CD8-positive, alpha-beta memory T cell (primary cell): ENCODE data around the gene SIRT7. TPM values are rescaled to one million over a fixed set of nuclear protein-coding genes. Genes with fewer than 3 reads are reported as not detected.

Source experiments
- CTCF ChIA-PET: fragments of 350-600 bp; sonication (Branson Sonifier 250); formaldehyde crosslinking; loops from one replicate; lab custom pipeline; 2021; ENCODE audit warnings: antibody characterized with exemption; lab: Charles Lee
- POLR2A ChIA-PET: fragments of 350-600 bp; sonication (Branson Sonifier 250); formaldehyde crosslinking; loops from one replicate; lab custom pipeline; 2021; ENCODE audit warnings: antibody characterized with exemption; lab: Charles Lee
- DNase-seq, 5 donors: peaks; one replicate each; pipeline versions ENCODE4 v3.0.0 to v3.0.0-alpha.2; 2020 to 2022; ENCODE audit warnings: mixed read lengths in 1 of 5
- H3K27ac ChIP-seq: one replicate; pipeline ENCODE4 v1.7.0; 2013; ENCODE audit warnings: low read depth, mild to moderate bottlenecking, low read length, moderate library complexity
- H3K27me3 ChIP-seq: 2 replicates; pipeline ENCODE4 v1.7.0; 2013; ENCODE audit warnings: low read length, mild to moderate bottlenecking; ENCODE audit not compliant: insufficient read depth, poor library complexity, severe bottlenecking
- H3K36me3 ChIP-seq: 2 replicates; pipeline ENCODE4 v1.7.0; 2013; ENCODE audit warnings: mild to moderate bottlenecking, low read length, moderate library complexity; ENCODE audit not compliant: insufficient read depth
- H3K4me1 ChIP-seq: 2 replicates; pipeline ENCODE4 v1.7.0; 2013; ENCODE audit warnings: mild to moderate bottlenecking, low read length, moderate library complexity; ENCODE audit not compliant: insufficient read depth
- H3K4me3 ChIP-seq: 2 replicates; pipeline ENCODE4 v1.7.0; 2013; ENCODE audit warnings: mild to moderate bottlenecking, low read length
- H3K9me3 ChIP-seq: 2 replicates; pipeline ENCODE4 v1.7.0; 2013; ENCODE audit warnings: mild to moderate bottlenecking, low read length
- H3K27ac Mint-ChIP-seq, 8 donors: one replicate each; pipeline ENCODE4 v1.8.0; 2020 to 2021; ENCODE audit warnings: mixed read lengths in 8 of 8, mild to moderate bottlenecking in 6 of 8, inconsistent platforms in 3 of 8, moderate library complexity in 3 of 8
- H3K27me3 Mint-ChIP-seq, 2 donors: one replicate each; pipeline ENCODE4 v1.8.0; 2020 to 2021; ENCODE audit warnings: mixed read lengths in 2 of 2, mild to moderate bottlenecking in 1 of 2, moderate library complexity in 1 of 2
- H3K36me3 Mint-ChIP-seq, 3 donors: one replicate each; pipeline ENCODE4 v1.8.0; 2020 to 2021; ENCODE audit warnings: mixed read lengths in 3 of 3, inconsistent platforms in 1 of 3, mild to moderate bottlenecking in 1 of 3
- H3K4me1 Mint-ChIP-seq, 3 donors: one replicate each; pipeline ENCODE4 v1.8.0; 2020 to 2021; ENCODE audit warnings: mixed read lengths in 3 of 3, inconsistent platforms in 1 of 3, mild to moderate bottlenecking in 1 of 3
- H3K4me3 Mint-ChIP-seq, 7 donors: one replicate each; pipeline ENCODE4 v1.8.0; 2020 to 2021; ENCODE audit warnings: mixed read lengths in 7 of 7, mild to moderate bottlenecking in 6 of 7, moderate library complexity in 4 of 7, inconsistent platforms in 2 of 7
- H3K9me3 Mint-ChIP-seq, 5 donors: one replicate each; pipeline ENCODE4 v1.8.0; 2020 to 2022; ENCODE audit warnings: mixed read lengths in 5 of 5, mild to moderate bottlenecking in 3 of 5, moderate library complexity in 2 of 5, inconsistent platforms in 1 of 5
- polyA plus RNA-seq: library from polyadenylated mRNA; unstranded; fragments of 300-500 nt; fragmentation: Illumina TruSeq; gene quantifications from one replicate; pipeline ENCODE4 v1.2.3, GENCODE V29; 2021
- total RNA-seq, 2 experiments: library from RNA; stranded (reverse); gene quantifications; one replicate each; pipeline ENCODE4 v1.2.3, GENCODE V29; 2021

SIRT7 gene
- total and polyA plus RNA-seq, 3 experiments from 2014 or later: 40.1 to 41.7 (median 41.4) TPM

DNA sequence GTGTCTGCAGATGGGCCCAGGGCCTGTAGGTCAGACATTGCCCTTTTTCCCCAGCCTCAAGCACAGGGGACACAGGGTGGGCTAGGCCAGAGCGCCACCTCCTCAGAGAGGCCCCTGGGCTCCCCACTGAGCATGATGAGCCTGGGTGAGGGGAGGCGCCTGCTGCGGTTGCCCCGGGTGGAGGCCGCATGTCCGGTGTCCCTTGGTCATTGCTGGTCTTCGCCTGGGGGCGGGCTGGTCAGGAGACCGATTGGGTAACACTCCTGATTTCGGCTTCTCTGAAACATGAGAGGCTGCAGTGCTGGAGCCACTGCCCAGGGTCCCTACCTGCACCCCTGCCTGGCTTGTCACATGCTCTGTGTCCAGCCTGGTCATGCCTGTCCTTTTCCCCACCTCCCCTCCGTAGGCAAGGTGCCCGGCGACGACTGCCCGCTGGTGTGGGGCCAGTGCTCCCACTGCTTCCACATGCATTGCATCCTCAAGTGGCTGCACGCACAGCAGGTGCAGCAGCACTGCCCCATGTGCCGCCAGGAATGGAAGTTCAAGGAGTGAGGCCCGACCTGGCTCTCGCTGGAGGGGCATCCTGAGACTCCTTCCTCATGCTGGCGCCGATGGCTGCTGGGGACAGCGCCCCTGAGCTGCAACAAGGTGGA is 18.3 kb downstream of the SIRT7 start:
- no peak overlapping the region for H3K4me3 ChIP-seq
- H3K36me3 Mint-ChIP-seq: peaks cover 0 to 49% (median 8%) of the 10 kb centered on the region in 3 donors
- H3K4me3 Mint-ChIP-seq: no peak overlapping the region
- DNase-seq: no peak
- CTCF ChIA-PET: no interaction called here
- H3K4me1 ChIP-seq: no peaks in the 10 kb centered on the region
- H3K27me3 Mint-ChIP-seq: peaks cover 8 to 12% of the 10 kb centered on the region in 2 donors
- peak overlapping the region in 1 of 8 donors; percentile 25 for H3K27ac Mint-ChIP-seq
- H3K9me3 ChIP-seq: no peaks in the 10 kb centered on the region
- peaks cover 4 to 7% (median 6%) of the 10 kb centered on the region in 3 donors for H3K4me1 Mint-ChIP-seq
- peaks cover 7% of the 10 kb centered on the region for H3K27me3 ChIP-seq
- POLR2A ChIA-PET: no interaction called here
- H3K27ac ChIP-seq: no peak overlapping the region
- H3K9me3 Mint-ChIP-seq: no peaks in the 10 kb centered on the region
- H3K36me3 ChIP-seq: no peaks in the 10 kb centered on the region

DNA sequence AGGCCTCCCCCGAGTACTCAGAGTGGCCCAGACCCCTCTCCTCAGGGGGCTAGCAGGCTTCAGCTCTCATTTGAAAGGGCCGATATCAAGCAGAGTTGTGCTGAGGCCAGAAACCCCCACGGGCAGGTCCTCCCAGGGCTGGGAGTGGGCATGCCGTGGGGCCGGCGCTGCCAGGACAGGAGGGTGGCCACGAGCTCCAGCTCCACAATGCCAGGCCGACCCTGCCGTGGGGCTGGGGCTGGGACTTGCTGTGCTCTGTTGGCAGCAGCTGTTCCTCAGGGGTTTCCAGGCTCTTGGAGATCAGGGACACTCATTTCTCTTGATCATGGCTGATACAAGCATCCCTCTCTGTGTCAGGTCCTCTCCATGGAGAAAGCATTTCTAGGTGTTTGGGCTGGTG is 19.1 kb downstream of the SIRT7 start:
- Histone ChIP-seq H3K4me3 (no peak overlapping the region), H3K27ac (no peak overlapping the region), H3K4me1 (no peaks in the 10 kb centered on the region), H3K27me3 (peaks cover 7% of the 10 kb centered on the region), H3K36me3 (no peaks in the 10 kb centered on the region), H3K9me3 (no peaks in the 10 kb centered on the region)
- Mint-ChIP-seq H3K4me1 (peaks cover 4 to 7% (median 6%) of the 10 kb centered on the region in 3 donors), H3K4me3 (no peak overlapping the region), H3K27me3 (peaks cover 8 to 12% of the 10 kb centered on the region in 2 donors), H3K36me3 (peaks cover 0 to 50% (median 8%) of the 10 kb centered on the region in 3 donors), H3K9me3 (no peaks in the 10 kb centered on the region), H3K27ac (no peak overlapping the region)
- ChIA-PET POLR2A (no interaction called here), CTCF (no interaction called here)
- DNase-seq: no peak

DNA sequence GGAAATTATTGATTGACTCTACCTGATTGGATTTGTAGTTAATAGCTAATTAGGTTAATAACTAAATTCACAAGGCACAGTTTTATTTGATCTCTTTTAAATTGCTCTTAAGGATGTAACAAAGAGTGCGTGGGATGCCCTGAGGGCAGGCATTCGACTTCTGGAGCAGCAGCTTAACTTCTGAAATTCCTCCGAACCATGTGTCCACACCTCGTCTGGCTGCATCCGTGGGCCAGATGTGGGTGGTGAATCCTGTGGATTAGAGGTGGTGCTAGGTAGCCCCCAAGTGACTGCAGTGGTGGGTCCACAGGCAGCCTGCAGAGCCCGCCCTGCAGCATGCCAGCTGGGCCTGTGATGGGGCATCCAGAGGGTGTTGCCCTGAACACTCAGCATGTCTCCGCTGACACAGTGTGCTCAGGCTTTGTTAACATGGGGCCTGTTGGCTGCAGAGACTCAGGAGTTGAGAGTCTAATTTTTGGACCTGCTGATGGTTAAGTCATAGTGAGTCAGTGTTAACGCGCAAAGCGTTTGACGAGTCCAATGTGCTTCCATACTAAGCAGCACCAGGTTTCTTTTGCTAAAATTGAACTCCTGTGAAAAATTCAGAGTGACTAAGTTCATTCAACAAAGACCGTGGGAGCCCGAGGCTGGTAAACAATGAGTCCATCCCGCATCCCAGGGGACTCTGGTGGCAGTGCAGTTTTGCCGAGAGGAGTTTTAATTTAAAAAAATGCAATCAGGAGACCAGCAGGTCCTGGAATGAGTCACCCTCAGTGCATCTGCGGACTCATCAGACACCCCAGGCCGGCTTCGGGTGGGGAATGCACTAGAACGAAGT is 19.7 kb downstream of the SIRT7 start:
- Mint-ChIP-seq H3K36me3 (peaks cover 0 to 50% (median 8%) of the 10 kb centered on the region in 3 donors), H3K4me1 (peaks cover 4 to 7% (median 6%) of the 10 kb centered on the region in 3 donors), H3K27ac (peak overlapping the region in 1 of 8 donors; percentile 41), H3K4me3 (no peak overlapping the region), H3K27me3 (peaks cover 8 to 12% of the 10 kb centered on the region in 2 donors), H3K9me3 (no peaks in the 10 kb centered on the region)
- Histone ChIP-seq H3K27ac (no peak overlapping the region), H3K9me3 (no peaks in the 10 kb centered on the region), H3K36me3 (no peaks in the 10 kb centered on the region), H3K4me3 (no peak overlapping the region), H3K4me1 (no peaks in the 10 kb centered on the region), H3K27me3 (peaks cover 7% of the 10 kb centered on the region)
- DNase-seq: no peak
- CTCF ChIA-PET: no interaction called here
- POLR2A ChIA-PET: no interaction called here

DNA sequence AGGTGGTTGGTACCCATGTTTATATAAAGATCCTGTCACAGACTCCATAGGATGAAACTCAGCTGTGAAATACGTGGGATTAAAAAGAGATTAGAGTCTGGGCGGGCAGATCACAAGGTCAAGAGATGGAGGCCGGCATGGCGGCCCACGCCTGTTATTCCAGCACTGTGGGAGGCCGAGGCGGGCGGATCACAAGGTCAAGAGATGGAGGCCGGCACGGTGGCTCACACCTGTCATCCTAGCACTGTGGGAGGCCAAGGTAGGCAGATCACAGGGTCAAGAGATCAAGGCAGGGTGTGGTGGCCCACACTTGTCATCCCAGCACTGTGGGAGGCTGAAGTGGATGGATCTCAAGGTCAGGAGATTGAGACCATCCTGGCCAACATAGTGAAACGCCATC is 22.6 kb downstream of the SIRT7 start:
- H3K27me3 ChIP-seq: no peaks in the 10 kb centered on the region
- H3K9me3 ChIP-seq: no peaks in the 10 kb centered on the region
- peaks cover 0 to 54% (median 3%) of the 10 kb centered on the region in 3 donors for H3K36me3 Mint-ChIP-seq
- H3K27ac ChIP-seq: no peak overlapping the region
- H3K4me3 ChIP-seq: no peak overlapping the region
- ChIA-PET CTCF (no interaction called here), POLR2A (no interaction called here)
- peaks cover 0 to 3% of the 10 kb centered on the region in 2 donors for H3K27me3 Mint-ChIP-seq
- peaks cover 2 to 14% (median 4%) of the 10 kb centered on the region in 3 donors for H3K4me1 Mint-ChIP-seq
- H3K27ac Mint-ChIP-seq: no peak overlapping the region
- peaks cover 8% of the 10 kb centered on the region for H3K4me1 ChIP-seq
- peak overlapping the region in 2 of 7 donors; percentile 13 to 34 for H3K4me3 Mint-ChIP-seq
- no peak for DNase-seq
- peaks cover 0 to 2% (median 0%) of the 10 kb centered on the region in 5 donors for H3K9me3 Mint-ChIP-seq
- peaks cover under 1% of the 10 kb centered on the region for H3K36me3 ChIP-seq

DNA sequence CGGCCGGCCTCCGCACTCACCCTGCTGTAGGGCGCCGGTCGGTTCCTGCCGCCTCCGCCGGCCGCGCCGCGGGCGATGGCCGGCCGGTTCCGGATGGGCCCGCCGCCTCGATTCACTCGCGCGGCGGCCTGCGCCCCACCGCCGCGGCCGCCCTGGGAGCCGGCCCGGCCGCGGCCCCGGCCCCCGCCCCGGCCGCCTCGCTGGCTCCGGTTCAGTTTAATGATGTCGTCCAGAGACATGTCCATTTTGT is 26.7 kb downstream of the SIRT7 start:
- H3K4me1 Mint-ChIP-seq: peaks cover 19 to 35% (median 19%) of the 10 kb centered on the region in 3 donors
- Histone ChIP-seq H3K4me1 (peaks cover 22% of the 10 kb centered on the region), H3K27ac (peak overlapping the region; percentile 73), H3K9me3 (no peaks in the 10 kb centered on the region), H3K27me3 (no peaks in the 10 kb centered on the region), H3K36me3 (peaks cover 36% of the 10 kb centered on the region), H3K4me3 (no peak overlapping the region)
- peak overlapping the region; percentile 96 to 99 (median 98) for H3K27ac Mint-ChIP-seq
- POLR2A ChIA-PET: interaction anchor here (1.5 to 2.1 kb wide), 2 partner anchors 19 to 30 kb away, joined by 3 to 8 read pairs; no protein-coding TSS in a partner anchor
- peak overlapping the region; percentile 92 to 98 (median 94) for H3K4me3 Mint-ChIP-seq
- no peak for DNase-seq
- peaks cover 0 to 2% (median 0%) of the 10 kb centered on the region in 5 donors for H3K9me3 Mint-ChIP-seq
- H3K27me3 Mint-ChIP-seq: peaks cover 0 to 1% of the 10 kb centered on the region in 2 donors
- peaks cover 0 to 56% (median 4%) of the 10 kb centered on the region in 3 donors for H3K36me3 Mint-ChIP-seq
- CTCF ChIA-PET: no interaction called here

DNA sequence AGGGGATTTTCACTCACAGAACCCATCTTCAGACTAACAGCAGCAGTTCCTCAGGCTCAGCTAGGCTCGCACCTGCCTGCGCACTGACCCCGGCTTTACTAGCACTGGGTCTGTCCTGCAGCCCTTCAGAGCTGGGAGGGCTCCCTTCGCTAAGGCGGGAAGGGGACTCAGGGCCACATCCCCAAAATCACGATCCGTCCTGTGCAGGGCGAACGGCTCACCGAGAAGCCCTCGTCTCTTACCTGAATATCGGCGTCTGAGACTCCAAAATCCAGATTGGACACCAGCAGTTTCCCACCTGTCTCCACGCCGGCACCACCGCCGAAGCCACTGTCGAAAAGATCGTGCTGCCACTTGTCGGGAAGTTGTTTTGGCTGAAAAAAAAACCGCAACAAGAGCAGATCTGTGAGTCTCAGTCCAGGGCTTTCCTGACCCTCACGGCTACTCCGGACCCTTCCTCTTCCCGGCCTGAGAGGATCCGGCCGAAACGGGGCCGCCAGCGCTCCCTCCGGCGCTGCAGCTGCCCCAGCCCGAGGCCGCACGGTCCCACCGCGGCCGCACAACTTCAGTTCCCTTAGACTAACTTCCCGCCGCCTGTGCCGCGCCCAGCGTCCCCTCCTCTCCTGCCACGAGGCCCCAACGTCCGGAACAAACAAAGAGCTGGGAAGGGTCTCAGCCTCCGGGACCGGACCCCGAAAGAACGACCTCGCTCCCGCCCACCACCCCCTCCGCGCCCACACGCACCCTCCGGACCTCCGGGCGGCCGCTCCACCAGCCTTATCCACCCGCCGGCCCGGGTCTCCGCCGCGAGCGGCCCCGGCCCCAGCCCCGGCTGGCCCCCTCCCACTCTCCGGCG is 27.3 kb downstream of the SIRT7 start:
- no peaks in the 10 kb centered on the region for H3K27me3 ChIP-seq
- POLR2A ChIA-PET: interaction anchor here (1.4 to 2.1 kb wide), 2 partner anchors 19 to 21 kb away, joined by 3 to 8 read pairs; no protein-coding TSS in a partner anchor
- peaks cover 0 to 2% (median 0%) of the 10 kb centered on the region in 5 donors for H3K9me3 Mint-ChIP-seq
- H3K4me3 Mint-ChIP-seq: peak overlapping the region; percentile 84 to 93 (median 88)
- H3K4me1 ChIP-seq: peaks cover 22% of the 10 kb centered on the region
- H3K36me3 Mint-ChIP-seq: peaks cover 0 to 60% (median 4%) of the 10 kb centered on the region in 3 donors
- no peak for DNase-seq
- peaks cover 42% of the 10 kb centered on the region for H3K36me3 ChIP-seq
- H3K4me1 Mint-ChIP-seq: peaks cover 19 to 35% (median 20%) of the 10 kb centered on the region in 3 donors
- H3K4me3 ChIP-seq: peak overlapping the region; percentile 61
- CTCF ChIA-PET: no interaction called here
- H3K9me3 ChIP-seq: no peaks in the 10 kb centered on the region
- peaks cover 0 to 1% of the 10 kb centered on the region in 2 donors for H3K27me3 Mint-ChIP-seq
- peak overlapping the region; percentile 73 for H3K27ac ChIP-seq
- H3K27ac Mint-ChIP-seq: peak overlapping the region; percentile 89 to 98 (median 94)

DNA sequence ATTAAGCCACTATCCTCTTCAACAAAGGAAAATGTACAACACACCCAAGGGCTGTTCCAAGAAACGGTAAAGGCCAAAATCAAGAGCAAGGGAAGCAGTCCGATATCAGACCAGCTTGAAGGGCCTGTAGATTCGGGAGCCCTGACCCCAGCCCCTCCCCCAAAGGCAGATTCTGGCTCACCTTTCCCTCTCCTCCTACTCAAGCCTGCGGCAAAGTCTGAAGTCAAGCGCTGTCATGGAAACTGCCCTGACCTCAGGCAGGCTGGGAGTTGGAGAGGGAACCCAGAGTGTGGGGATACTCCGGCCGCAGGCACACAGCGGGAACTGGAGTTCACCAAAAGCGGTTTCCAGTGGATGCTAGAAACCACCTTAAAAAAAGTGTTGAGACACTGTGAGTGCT is 28.4 kb downstream of the SIRT7 start:
- H3K9me3 Mint-ChIP-seq: peaks cover 0 to 2% (median 0%) of the 10 kb centered on the region in 5 donors
- Histone ChIP-seq H3K4me3 (no peak overlapping the region), H3K27ac (peak overlapping the region; percentile 73), H3K36me3 (peaks cover 42% of the 10 kb centered on the region), H3K4me1 (peaks cover 22% of the 10 kb centered on the region), H3K27me3 (no peaks in the 10 kb centered on the region), H3K9me3 (no peaks in the 10 kb centered on the region)
- H3K4me1 Mint-ChIP-seq: peaks cover 23 to 35% (median 24%) of the 10 kb centered on the region in 3 donors
- H3K27me3 Mint-ChIP-seq: peaks cover 0 to 1% of the 10 kb centered on the region in 2 donors
- H3K4me3 Mint-ChIP-seq: peak overlapping the region; percentile 37 to 89 (median 71)
- CTCF ChIA-PET: no interaction called here
- H3K36me3 Mint-ChIP-seq: peaks cover 0 to 65% (median 4%) of the 10 kb centered on the region in 3 donors
- DNase-seq: no peak
- H3K27ac Mint-ChIP-seq: peak overlapping the region in 7 of 8 donors; percentile 47 to 96 (median 80)
- POLR2A ChIA-PET: interaction anchor here (1.4 kb wide), 1 partner anchor 20 kb away, joined by 3 read pairs; no protein-coding TSS in a partner anchor
